HEK293 (cell line): ENCODE results near the gene SYNCRIP.

Source experiments
- KLF8 ChIP-seq: fragments of 450-650 bp; formaldehyde crosslinking; IDR thresholded peaks from 2 replicates; pipeline ENCODE4 v1.5.1; 2016; ENCODE audit warnings: missing biosample characterization, missing genetic modification characterization
- SP3 ChIP-seq: fragments of 450-650 bp; formaldehyde crosslinking; IDR thresholded peaks from 2 replicates; pipeline ENCODE4 v1.5.1; 2016; ENCODE audit warnings: missing biosample characterization, missing genetic modification characterization
- ZBTB20 ChIP-seq: fragments of 450-650 bp; formaldehyde crosslinking; IDR thresholded peaks from 2 replicates; pipeline ENCODE4 v1.5.1; 2016; ENCODE audit warnings: missing biosample characterization, missing genetic modification characterization
- ZFP37 ChIP-seq: fragments of 450-650 bp; formaldehyde crosslinking; IDR thresholded peaks from 2 replicates; pipeline ENCODE4 v1.5.1; 2016; ENCODE audit warnings: missing biosample characterization, missing genetic modification characterization
- ZIC2 ChIP-seq: fragments of 450-650 bp; formaldehyde crosslinking; IDR thresholded peaks from 2 replicates; pipeline ENCODE4 v1.5.1; 2016; ENCODE audit warnings: missing biosample characterization, missing genetic modification characterization
- ZNF10 ChIP-seq: fragments of 450-650 bp; formaldehyde crosslinking; IDR thresholded peaks from 2 replicates; pipeline ENCODE4 v1.5.1; 2017; ENCODE audit warnings: missing biosample characterization, missing genetic modification characterization
- ZNF121 ChIP-seq: fragments of 450-650 bp; formaldehyde crosslinking; IDR thresholded peaks from 2 replicates; pipeline ENCODE4 v1.5.1; 2016; ENCODE audit warnings: missing biosample characterization, missing genetic modification characterization
- ZNF169 ChIP-seq: fragments of 450-650 bp; formaldehyde crosslinking; IDR thresholded peaks from 2 replicates; pipeline ENCODE4 v1.5.1; 2016; ENCODE audit warnings: missing biosample characterization, missing genetic modification characterization
- ZNF223 ChIP-seq: fragments of 450-650 bp; formaldehyde crosslinking; IDR thresholded peaks from 2 replicates; pipeline ENCODE4 v1.5.1; 2016; ENCODE audit warnings: missing biosample characterization, missing genetic modification characterization
- ZNF24 ChIP-seq: fragments of 450-650 bp; formaldehyde crosslinking; IDR thresholded peaks from 2 replicates; pipeline ENCODE4 v1.5.1; 2016; ENCODE audit warnings: missing biosample characterization, missing genetic modification characterization
- ZNF274 ChIP-seq, 2 experiments: fragments of 200-500 bp in 1 of 2; fragments of 450-650 bp in 1 of 2; sonication (Bioruptor generic) in 1 of 2; formaldehyde crosslinking in 1 of 2; IDR thresholded peaks; 2 replicates each; pipeline versions ENCODE4 v1.5.1 to v1.6.1; 2014 to 2016; ENCODE audit warnings: borderline replicate concordance in 1 of 2, inconsistent platforms in 1 of 2, low read length in 1 of 2, missing biosample characterization in 1 of 2, missing genetic modification characterization in 1 of 2
- ZNF391 ChIP-seq: fragments of 450-650 bp; formaldehyde crosslinking; IDR thresholded peaks from 2 replicates; pipeline ENCODE4 v1.5.1; 2016; ENCODE audit warnings: low read depth, missing biosample characterization, missing genetic modification characterization, borderline replicate concordance
- ZNF558 ChIP-seq: fragments of 450-650 bp; formaldehyde crosslinking; IDR thresholded peaks from 2 replicates; pipeline ENCODE4 v1.5.1; 2016; ENCODE audit warnings: missing biosample characterization, missing genetic modification characterization
- ZNF623 ChIP-seq: fragments of 450-650 bp; formaldehyde crosslinking; IDR thresholded peaks from 2 replicates; pipeline ENCODE4 v1.5.1; 2016; ENCODE audit warnings: missing biosample characterization, missing genetic modification characterization
- TF ChIP-seq, protein P1 (sequence below): fragments of 450-650 bp; formaldehyde crosslinking; IDR thresholded peaks from 2 replicates; pipeline ENCODE4 v1.5.1; 2016; ENCODE audit warnings: missing biosample characterization, missing genetic modification characterization
- TF ChIP-seq, protein P2 (sequence below): fragments of 450-650 bp; formaldehyde crosslinking; IDR thresholded peaks from 2 replicates; pipeline ENCODE4 v1.5.1; 2016; ENCODE audit warnings: missing biosample characterization, missing genetic modification characterization
- TF ChIP-seq, protein P3 (sequence below): IDR thresholded peaks from 2 replicates; pipeline ENCODE4 v1.6.1; 2011; ENCODE audit warnings: mild to moderate bottlenecking, low read depth, low read length, borderline replicate concordance
- TF ChIP-seq, protein P4 (sequence below): fragments of 450-650 bp; formaldehyde crosslinking; IDR thresholded peaks from 2 replicates; pipeline ENCODE4 v1.5.1; 2017; ENCODE audit warnings: missing biosample characterization, missing genetic modification characterization
- TF ChIP-seq, protein P5 (sequence below): fragments of 450-650 bp; formaldehyde crosslinking; IDR thresholded peaks from 2 replicates; pipeline ENCODE4 v1.5.1; 2016; ENCODE audit warnings: missing biosample characterization, missing genetic modification characterization
- TF ChIP-seq, protein P6 (sequence below): fragments of 450-650 bp; formaldehyde crosslinking; IDR thresholded peaks from 2 replicates; pipeline ENCODE4 v1.5.1; 2016; ENCODE audit warnings: missing biosample characterization, missing genetic modification characterization
- TF ChIP-seq, protein P7 (sequence below): fragments of 450-650 bp; formaldehyde crosslinking; IDR thresholded peaks from 2 replicates; pipeline ENCODE4 v1.5.1; 2017; ENCODE audit warnings: missing biosample characterization, missing genetic modification characterization
- TF ChIP-seq, protein P8 (sequence below): fragments of 450-650 bp; formaldehyde crosslinking; IDR thresholded peaks from 2 replicates; pipeline ENCODE4 v1.5.0; 2017; ENCODE audit warnings: missing biosample characterization, missing genetic modification characterization, borderline replicate concordance

Gene SYNCRIP

DNA sequence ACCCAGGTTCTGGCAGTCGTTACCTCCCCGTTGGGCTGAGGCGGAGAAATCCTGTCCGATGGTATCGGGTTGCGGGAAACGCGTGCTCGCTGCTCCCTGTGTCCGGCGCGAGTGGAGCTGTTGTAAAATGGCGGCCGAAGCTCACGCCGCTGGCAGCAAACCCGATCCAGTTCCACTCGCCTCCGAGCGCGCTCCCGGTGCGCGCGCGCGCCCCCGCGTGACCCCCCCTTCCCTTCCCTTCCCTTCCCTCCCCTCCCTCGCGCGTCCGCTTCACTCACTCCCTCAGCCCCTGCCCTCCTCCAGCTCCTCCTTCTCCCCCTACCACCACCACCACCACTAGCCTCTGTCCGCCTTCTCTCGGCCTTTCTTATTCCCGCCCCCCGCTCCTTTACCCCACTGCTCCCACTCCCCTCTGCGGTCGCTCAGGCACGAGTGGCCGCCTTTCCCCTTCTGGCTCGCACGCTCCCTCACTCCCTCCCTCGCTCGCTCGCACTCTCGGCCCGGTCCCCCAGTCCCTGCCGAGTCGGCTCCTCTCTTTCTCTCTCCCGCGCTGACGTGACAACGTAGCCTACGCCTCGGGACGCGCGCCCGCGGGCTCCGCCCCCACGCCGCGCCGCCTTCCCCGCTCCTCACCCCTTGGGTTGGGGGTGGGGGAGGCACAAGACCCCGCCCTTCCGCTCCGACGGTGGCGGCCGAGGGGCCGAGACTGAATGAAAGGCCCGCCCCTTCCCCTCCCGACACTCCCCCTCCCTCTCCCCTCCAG, at the start of gene SYNCRIP (continued):
- TF ChIP-seq, protein P1, sequence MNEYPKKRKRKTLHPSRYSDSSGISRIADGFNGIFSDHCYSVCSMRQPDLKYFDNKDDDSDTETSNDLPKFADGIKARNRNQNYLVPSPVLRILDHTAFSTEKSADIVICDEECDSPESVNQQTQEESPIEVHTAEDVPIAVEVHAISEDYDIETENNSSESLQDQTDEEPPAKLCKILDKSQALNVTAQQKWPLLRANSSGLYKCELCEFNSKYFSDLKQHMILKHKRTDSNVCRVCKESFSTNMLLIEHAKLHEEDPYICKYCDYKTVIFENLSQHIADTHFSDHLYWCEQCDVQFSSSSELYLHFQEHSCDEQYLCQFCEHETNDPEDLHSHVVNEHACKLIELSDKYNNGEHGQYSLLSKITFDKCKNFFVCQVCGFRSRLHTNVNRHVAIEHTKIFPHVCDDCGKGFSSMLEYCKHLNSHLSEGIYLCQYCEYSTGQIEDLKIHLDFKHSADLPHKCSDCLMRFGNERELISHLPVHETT (tag by site-specific recombination), result peak; percentile 90
- TF ChIP-seq ZNF24 (tag by site-specific recombination), result 0 out of 2 replicates have a peak, but pooled peaks have one; percentile 84
- TF ChIP-seq, protein P2, sequence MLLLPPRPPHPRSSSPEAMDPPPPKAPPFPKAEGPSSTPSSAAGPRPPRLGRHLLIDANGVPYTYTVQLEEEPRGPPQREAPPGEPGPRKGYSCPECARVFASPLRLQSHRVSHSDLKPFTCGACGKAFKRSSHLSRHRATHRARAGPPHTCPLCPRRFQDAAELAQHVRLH, result peak; percentile 91
- peak; percentile 99 for TF ChIP-seq KLF8 (tag by site-specific recombination)
- TF ChIP-seq, protein P3, sequence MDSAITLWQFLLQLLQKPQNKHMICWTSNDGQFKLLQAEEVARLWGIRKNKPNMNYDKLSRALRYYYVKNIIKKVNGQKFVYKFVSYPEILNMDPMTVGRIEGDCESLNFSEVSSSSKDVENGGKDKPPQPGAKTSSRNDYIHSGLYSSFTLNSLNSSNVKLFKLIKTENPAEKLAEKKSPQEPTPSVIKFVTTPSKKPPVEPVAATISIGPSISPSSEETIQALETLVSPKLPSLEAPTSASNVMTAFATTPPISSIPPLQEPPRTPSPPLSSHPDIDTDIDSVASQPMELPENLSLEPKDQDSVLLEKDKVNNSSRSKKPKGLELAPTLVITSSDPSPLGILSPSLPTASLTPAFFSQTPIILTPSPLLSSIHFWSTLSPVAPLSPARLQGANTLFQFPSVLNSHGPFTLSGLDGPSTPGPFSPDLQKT, result no peak
- TF ChIP-seq, protein P4, sequence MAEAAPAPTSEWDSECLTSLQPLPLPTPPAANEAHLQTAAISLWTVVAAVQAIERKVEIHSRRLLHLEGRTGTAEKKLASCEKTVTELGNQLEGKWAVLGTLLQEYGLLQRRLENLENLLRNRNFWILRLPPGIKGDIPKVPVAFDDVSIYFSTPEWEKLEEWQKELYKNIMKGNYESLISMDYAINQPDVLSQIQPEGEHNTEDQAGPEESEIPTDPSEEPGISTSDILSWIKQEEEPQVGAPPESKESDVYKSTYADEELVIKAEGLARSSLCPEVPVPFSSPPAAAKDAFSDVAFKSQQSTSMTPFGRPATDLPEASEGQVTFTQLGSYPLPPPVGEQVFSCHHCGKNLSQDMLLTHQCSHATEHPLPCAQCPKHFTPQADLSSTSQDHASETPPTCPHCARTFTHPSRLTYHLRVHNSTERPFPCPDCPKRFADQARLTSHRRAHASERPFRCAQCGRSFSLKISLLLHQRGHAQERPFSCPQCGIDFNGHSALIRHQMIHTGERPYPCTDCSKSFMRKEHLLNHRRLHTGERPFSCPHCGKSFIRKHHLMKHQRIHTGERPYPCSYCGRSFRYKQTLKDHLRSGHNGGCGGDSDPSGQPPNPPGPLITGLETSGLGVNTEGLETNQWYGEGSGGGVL (tag by site-specific recombination), result peak; percentile 99
- peak; percentile 86 for TF ChIP-seq ZBTB20 (tag by site-specific recombination)
- 0 out of 2 replicates have a peak, but pooled peaks have one; percentile 47 for TF ChIP-seq ZNF223 (tag by site-specific recombination)
- no peak for TF ChIP-seq ZNF623
- TF ChIP-seq SP3, result peak; percentile 98
- TF ChIP-seq, protein P5, sequence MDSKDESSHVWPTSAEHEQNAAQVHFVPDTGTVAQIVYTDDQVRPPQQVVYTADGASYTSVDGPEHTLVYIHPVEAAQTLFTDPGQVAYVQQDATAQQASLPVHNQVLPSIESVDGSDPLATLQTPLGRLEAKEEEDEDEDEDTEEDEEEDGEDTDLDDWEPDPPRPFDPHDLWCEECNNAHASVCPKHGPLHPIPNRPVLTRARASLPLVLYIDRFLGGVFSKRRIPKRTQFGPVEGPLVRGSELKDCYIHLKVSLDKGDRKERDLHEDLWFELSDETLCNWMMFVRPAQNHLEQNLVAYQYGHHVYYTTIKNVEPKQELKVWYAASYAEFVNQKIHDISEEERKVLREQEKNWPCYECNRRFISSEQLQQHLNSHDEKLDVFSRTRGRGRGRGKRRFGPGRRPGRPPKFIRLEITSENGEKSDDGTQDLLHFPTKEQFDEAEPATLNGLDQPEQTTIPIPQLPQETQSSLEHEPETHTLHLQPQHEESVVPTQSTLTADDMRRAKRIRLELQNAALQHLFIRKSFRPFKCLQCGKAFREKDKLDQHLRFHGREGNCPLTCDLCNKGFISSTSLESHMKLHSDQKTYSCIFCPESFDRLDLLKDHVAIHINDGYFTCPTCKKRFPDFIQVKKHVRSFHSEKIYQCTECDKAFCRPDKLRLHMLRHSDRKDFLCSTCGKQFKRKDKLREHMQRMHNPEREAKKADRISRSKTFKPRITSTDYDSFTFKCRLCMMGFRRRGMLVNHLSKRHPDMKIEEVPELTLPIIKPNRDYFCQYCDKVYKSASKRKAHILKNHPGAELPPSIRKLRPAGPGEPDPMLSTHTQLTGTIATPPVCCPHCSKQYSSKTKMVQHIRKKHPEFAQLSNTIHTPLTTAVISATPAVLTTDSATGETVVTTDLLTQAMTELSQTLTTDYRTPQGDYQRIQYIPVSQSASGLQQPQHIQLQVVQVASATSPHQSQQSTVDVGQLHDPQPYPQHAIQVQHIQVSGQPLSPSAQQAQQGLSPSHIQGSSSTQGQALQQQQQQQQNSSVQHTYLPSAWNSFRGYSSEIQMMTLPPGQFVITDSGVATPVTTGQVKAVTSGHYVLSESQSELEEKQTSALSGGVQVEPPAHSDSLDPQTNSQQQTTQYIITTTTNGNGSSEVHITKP (tag by site-specific recombination), result peak; percentile 92
- TF ChIP-seq, protein P6, sequence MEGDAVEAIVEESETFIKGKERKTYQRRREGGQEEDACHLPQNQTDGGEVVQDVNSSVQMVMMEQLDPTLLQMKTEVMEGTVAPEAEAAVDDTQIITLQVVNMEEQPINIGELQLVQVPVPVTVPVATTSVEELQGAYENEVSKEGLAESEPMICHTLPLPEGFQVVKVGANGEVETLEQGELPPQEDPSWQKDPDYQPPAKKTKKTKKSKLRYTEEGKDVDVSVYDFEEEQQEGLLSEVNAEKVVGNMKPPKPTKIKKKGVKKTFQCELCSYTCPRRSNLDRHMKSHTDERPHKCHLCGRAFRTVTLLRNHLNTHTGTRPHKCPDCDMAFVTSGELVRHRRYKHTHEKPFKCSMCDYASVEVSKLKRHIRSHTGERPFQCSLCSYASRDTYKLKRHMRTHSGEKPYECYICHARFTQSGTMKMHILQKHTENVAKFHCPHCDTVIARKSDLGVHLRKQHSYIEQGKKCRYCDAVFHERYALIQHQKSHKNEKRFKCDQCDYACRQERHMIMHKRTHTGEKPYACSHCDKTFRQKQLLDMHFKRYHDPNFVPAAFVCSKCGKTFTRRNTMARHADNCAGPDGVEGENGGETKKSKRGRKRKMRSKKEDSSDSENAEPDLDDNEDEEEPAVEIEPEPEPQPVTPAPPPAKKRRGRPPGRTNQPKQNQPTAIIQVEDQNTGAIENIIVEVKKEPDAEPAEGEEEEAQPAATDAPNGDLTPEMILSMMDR, result peak; percentile 50; the same call in 1 of the 2 replicates
- TF ChIP-seq ZNF10 (tag by site-specific recombination), result no peak; the same call in 1 of the 2 replicates
- TF ChIP-seq, protein P7, sequence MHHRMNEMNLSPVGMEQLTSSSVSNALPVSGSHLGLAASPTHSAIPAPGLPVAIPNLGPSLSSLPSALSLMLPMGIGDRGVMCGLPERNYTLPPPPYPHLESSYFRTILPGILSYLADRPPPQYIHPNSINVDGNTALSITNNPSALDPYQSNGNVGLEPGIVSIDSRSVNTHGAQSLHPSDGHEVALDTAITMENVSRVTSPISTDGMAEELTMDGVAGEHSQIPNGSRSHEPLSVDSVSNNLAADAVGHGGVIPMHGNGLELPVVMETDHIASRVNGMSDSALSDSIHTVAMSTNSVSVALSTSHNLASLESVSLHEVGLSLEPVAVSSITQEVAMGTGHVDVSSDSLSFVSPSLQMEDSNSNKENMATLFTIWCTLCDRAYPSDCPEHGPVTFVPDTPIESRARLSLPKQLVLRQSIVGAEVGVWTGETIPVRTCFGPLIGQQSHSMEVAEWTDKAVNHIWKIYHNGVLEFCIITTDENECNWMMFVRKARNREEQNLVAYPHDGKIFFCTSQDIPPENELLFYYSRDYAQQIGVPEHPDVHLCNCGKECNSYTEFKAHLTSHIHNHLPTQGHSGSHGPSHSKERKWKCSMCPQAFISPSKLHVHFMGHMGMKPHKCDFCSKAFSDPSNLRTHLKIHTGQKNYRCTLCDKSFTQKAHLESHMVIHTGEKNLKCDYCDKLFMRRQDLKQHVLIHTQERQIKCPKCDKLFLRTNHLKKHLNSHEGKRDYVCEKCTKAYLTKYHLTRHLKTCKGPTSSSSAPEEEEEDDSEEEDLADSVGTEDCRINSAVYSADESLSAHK (tag by site-specific recombination), result peak; percentile 61; the same call in 1 of the 2 replicates
- TF ChIP-seq ZNF121 (tag by site-specific recombination), result 0 out of 2 replicates have a peak, but pooled peaks have one; percentile 7
- peak; percentile 50; the same call in 1 of the 2 replicates for TF ChIP-seq ZIC2 (tag by site-specific recombination)
- TF ChIP-seq ZNF169 (tag by site-specific recombination), result no peak
- TF ChIP-seq ZNF391 (tag by site-specific recombination), result peak; percentile 100
- TF ChIP-seq, protein P8, sequence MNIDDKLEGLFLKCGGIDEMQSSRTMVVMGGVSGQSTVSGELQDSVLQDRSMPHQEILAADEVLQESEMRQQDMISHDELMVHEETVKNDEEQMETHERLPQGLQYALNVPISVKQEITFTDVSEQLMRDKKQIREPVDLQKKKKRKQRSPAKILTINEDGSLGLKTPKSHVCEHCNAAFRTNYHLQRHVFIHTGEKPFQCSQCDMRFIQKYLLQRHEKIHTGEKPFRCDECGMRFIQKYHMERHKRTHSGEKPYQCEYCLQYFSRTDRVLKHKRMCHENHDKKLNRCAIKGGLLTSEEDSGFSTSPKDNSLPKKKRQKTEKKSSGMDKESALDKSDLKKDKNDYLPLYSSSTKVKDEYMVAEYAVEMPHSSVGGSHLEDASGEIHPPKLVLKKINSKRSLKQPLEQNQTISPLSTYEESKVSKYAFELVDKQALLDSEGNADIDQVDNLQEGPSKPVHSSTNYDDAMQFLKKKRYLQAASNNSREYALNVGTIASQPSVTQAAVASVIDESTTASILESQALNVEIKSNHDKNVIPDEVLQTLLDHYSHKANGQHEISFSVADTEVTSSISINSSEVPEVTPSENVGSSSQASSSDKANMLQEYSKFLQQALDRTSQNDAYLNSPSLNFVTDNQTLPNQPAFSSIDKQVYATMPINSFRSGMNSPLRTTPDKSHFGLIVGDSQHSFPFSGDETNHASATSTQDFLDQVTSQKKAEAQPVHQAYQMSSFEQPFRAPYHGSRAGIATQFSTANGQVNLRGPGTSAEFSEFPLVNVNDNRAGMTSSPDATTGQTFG (tag by site-specific recombination), result no peak
- peak; percentile 91 for TF ChIP-seq ZFP37 (tag by site-specific recombination)
- TF ChIP-seq ZNF274 (IDR thresholded peaks at IDR 0.05; ENCODE audit: low read length), result no peak
- no peak for TF ChIP-seq ZNF274 (tag by site-specific recombination; IDR thresholded peaks at IDR 0.05; ENCODE audit: borderline replicate concordance)
- no peak; the same call in 1 of the 2 replicates for TF ChIP-seq ZNF558 (tag by site-specific recombination)
